Stimulated activated CD8-positive, alpha-beta memory T cell treated with anti-CD3 and anti-CD28 coated beads, Interleukin-15, amount 100 ng/mL, for 4 hours (primary cell): Measurements from ENCODE around the gene OR2T33.
"Not testable (repeated sequence)": the region's sequence is repeated elsewhere in the genome, so short reads cannot be mapped to it uniquely, and the experiment has no call there.

ENCODE experiments used
- DNase-seq, 2 donors: peaks; one replicate each; pipeline ENCODE4 v3.0.0-alpha.2; 2020; ENCODE audit warnings: low read depth in 2 of 2

The OR2T33 gene

GRCh38 chr1:248277876-248278275 lies at the start of gene OR2T33:
OR2T33 (minus strand) TSS chr1:248277976; CDS start chr1:248273814, 4,162 bp downstream.
- DNase-seq: no peak

GRCh38 chr1:248324468-248324867 lies 46.7 kb upstream of the OR2T33 start, which contains the start of gene OR2M7:
OR2M7 (minus strand) TSS chr1:248324568; CDS start chr1:248324568, 0 bp downstream.
- DNase-seq: no peak

GRCh38 chr1:248316796-248317195 lies 39.0 kb upstream of the OR2T33 start:
- DNase-seq: no peak

GRCh38 chr1:248306740-248307139 lies 29.0 kb upstream of the OR2T33 start:
- not testable (repeated sequence) for DNase-seq

GRCh38 chr1:248306103-248306502 lies 28.3 kb upstream of the OR2T33 start:
- no peak for DNase-seq

GRCh38 chr1:248305672-248306071 lies 27.9 kb upstream of the OR2T33 start:
- DNase-seq: not testable (repeated sequence)

GRCh38 chr1:248303324-248303723 lies 25.5 kb upstream of the OR2T33 start, which contains the start of gene OR2T12:
OR2T12 (minus strand) TSS chr1:248303424; CDS start chr1:248295578, 7,846 bp downstream.
- no peak for DNase-seq

GRCh38 chr1:248288391-248288790 lies 10.6 kb upstream of the OR2T33 start:
- no peak for DNase-seq

- DNase-seq: not testable (repeated sequence)
These were observed 4.6 kb downstream of the OR2T33 start for GRCh38 chr1:248273225-248273624.

GRCh38 chr1:248268178-248268577 lies 9.6 kb downstream of the OR2T33 start:
- DNase-seq: no peak

- DNase-seq: not testable (repeated sequence)
These were observed 18.5 kb downstream of the OR2T33 start for GRCh38 chr1:248259309-248259708.

GRCh38 chr1:248243204-248243603 lies 34.6 kb downstream of the OR2T33 start:
- no peak for DNase-seq

GRCh38 chr1:248239478-248239877 lies 38.3 kb downstream of the OR2T33 start:
- no peak for DNase-seq

GRCh38 chr1:248231117-248231516 lies 46.7 kb downstream of the OR2T33 start, which contains the start of gene OR2M4:
OR2M4 (plus strand) TSS chr1:248231417; CDS start chr1:248238929, 7,512 bp downstream.
- no peak for DNase-seq

- no peak for DNase-seq
These were observed 48.3 kb downstream of the OR2T33 start for GRCh38 chr1:248229360-248229908.

- DNase-seq: no peak
These were observed 52.2 kb downstream of the OR2T33 start for GRCh38 chr1:248225537-248225936.
